WTC11 (cell line): ENCODE data around the gene ACTA2. TPM values are rescaled to one million over a fixed set of nuclear protein-coding genes. Genes with fewer than 3 reads are reported as not detected.

Source experiments
- ATAC-seq: fragments of 200-7000 bp; cut with Tn5 transposase; 2 replicates; pipeline ENCODE4 v1.10.0; 2021; ENCODE audit warnings: mild to moderate bottlenecking, moderate library complexity
- CTCF ChIA-PET: fragments of 300-600 bp; sonication (Branson Sonifier 250); formaldehyde crosslinking; loops from one replicate; lab custom pipeline; 2021; ENCODE audit warnings: antibody characterized with exemption; lab: Charles Lee
- POLR2A ChIA-PET: fragments of 350-600 bp; sonication (Branson Sonifier 250); formaldehyde crosslinking; loops from one replicate; lab custom pipeline; 2021; ENCODE audit warnings: antibody characterized with exemption; lab: Charles Lee
- DNase-seq: peaks from one replicate; pipeline ENCODE4 v3.0.0; 2021; ENCODE audit warnings: low spot score
- H3K27ac Mint-ChIP-seq: 2 replicates; pipeline ENCODE4 v1.8.0; 2021; ENCODE audit warnings: mixed read lengths
- H3K27me3 Mint-ChIP-seq: 2 replicates; pipeline ENCODE4 v1.8.0; 2021; ENCODE audit warnings: low read depth, mild to moderate bottlenecking, moderate library complexity, mixed read lengths
- H3K36me3 Mint-ChIP-seq: 2 replicates; pipeline ENCODE4 v1.8.0; 2021; ENCODE audit warnings: mixed read lengths
- H3K4me1 Mint-ChIP-seq: 2 replicates; pipeline ENCODE4 v1.8.0; 2022; ENCODE audit warnings: mixed read lengths
- H3K4me3 Mint-ChIP-seq: 2 replicates; pipeline ENCODE4 v1.8.0; 2021; ENCODE audit warnings: mild to moderate bottlenecking, moderate library complexity, mixed read lengths
- H3K9me3 Mint-ChIP-seq: 2 replicates; pipeline ENCODE4 v1.8.0; 2021; ENCODE audit warnings: mixed read lengths
- ARID4B ChIP-seq: sonication (generic); formaldehyde crosslinking; IDR thresholded peaks from 2 replicates; pipeline ENCODE4 v1.8.0; 2023; ENCODE audit warnings: missing genetic modification reagents, mild to moderate bottlenecking, borderline replicate concordance
- CREM ChIP-seq: sonication (generic); formaldehyde crosslinking; IDR thresholded peaks from 2 replicates; pipeline ENCODE4 v1.8.1; 2022; ENCODE audit warnings: mild to moderate bottlenecking, missing genetic modification reagents, moderate library complexity
- CTCF ChIP-seq: fragments of 200-600 bp; IDR thresholded peaks from 2 replicates; pipeline ENCODE4 v1.8.0; 2022; ENCODE audit warnings: antibody characterized with exemption
- E2F1 ChIP-seq: sonication (generic); formaldehyde crosslinking; IDR thresholded peaks from 2 replicates; pipeline ENCODE4 v1.8.0; 2022; ENCODE audit warnings: mild to moderate bottlenecking, missing genetic modification reagents
- E2F5 ChIP-seq: sonication (generic); formaldehyde crosslinking; IDR thresholded peaks from 2 replicates; pipeline ENCODE4 v1.8.1; 2022; ENCODE audit warnings: mild to moderate bottlenecking, moderate library complexity, missing genetic modification reagents
- EMX1 ChIP-seq: fragments of 250-450 bp; sonication (Bioruptor Pico); IDR thresholded peaks from 2 replicates; pipeline ENCODE4 v1.8.0; 2021; ENCODE audit warnings: mild to moderate bottlenecking
- ESRRA ChIP-seq: sonication (generic); formaldehyde crosslinking; IDR thresholded peaks from 2 replicates; pipeline ENCODE4 v1.8.1; 2022; ENCODE audit warnings: mild to moderate bottlenecking, missing genetic modification reagents, borderline replicate concordance
- FOXP4 ChIP-seq: sonication (generic); formaldehyde crosslinking; IDR thresholded peaks from 2 replicates; pipeline ENCODE4 v1.8.0; 2022; ENCODE audit warnings: mild to moderate bottlenecking, missing genetic modification reagents
- JUN ChIP-seq: sonication (generic); formaldehyde crosslinking; IDR thresholded peaks from 2 replicates; pipeline ENCODE4 v1.8.0; 2023; ENCODE audit warnings: mild to moderate bottlenecking, missing genetic modification reagents
- KAT7 ChIP-seq: sonication (generic); formaldehyde crosslinking; IDR thresholded peaks from 2 replicates; pipeline ENCODE4 v1.8.1; 2023; ENCODE audit warnings: missing genetic modification reagents, mild to moderate bottlenecking, borderline replicate concordance
- MXD4 ChIP-seq: fragments of 250-450 bp; sonication (Bioruptor Pico); IDR thresholded peaks from 2 replicates; pipeline ENCODE4 v1.8.0; 2021; ENCODE audit warnings: mild to moderate bottlenecking, moderate library complexity, borderline replicate concordance
- NR1H2 ChIP-seq: sonication (generic); formaldehyde crosslinking; IDR thresholded peaks from 2 replicates; pipeline ENCODE4 v1.9.0; 2021; ENCODE audit warnings: mild to moderate bottlenecking, moderate library complexity, missing genetic modification reagents
- OVOL2 ChIP-seq: fragments of 250-450 bp; sonication (Bioruptor Pico); IDR thresholded peaks from 2 replicates; pipeline ENCODE4 v1.9.0; 2021; ENCODE audit warnings: mild to moderate bottlenecking, borderline replicate concordance
- SMAD4 ChIP-seq: sonication (generic); formaldehyde crosslinking; IDR thresholded peaks from 2 replicates; pipeline ENCODE4 v1.8.0; 2022; ENCODE audit warnings: mild to moderate bottlenecking, missing genetic modification reagents
- SP1 ChIP-seq: sonication (generic); formaldehyde crosslinking; conservative IDR thresholded peaks from 2 replicates; pipeline ENCODE4 v1.8.1; 2022; ENCODE audit warnings: missing genetic modification reagents
- TCF7 ChIP-seq: sonication (generic); formaldehyde crosslinking; IDR thresholded peaks from 2 replicates; pipeline ENCODE4 v1.8.0; 2022; ENCODE audit warnings: mild to moderate bottlenecking, low read depth, missing genetic modification reagents, moderate library complexity
- TEAD1 ChIP-seq: sonication (generic); formaldehyde crosslinking; IDR thresholded peaks from 2 replicates; pipeline ENCODE4 v1.8.0; 2022; ENCODE audit warnings: mild to moderate bottlenecking, missing genetic modification reagents
- ZNF138 ChIP-seq: sonication (generic); formaldehyde crosslinking; conservative IDR thresholded peaks from 2 replicates; pipeline ENCODE4 v1.8.1; 2022; ENCODE audit warnings: mild to moderate bottlenecking, moderate library complexity, missing genetic modification reagents
- ZNF232 ChIP-seq: sonication (generic); formaldehyde crosslinking; IDR thresholded peaks from 2 replicates; pipeline ENCODE4 v1.8.0; 2022; ENCODE audit warnings: mild to moderate bottlenecking, missing genetic modification reagents
- ZNF263 ChIP-seq: sonication (generic); formaldehyde crosslinking; IDR thresholded peaks from 2 replicates; pipeline ENCODE4 v1.8.1; 2022; ENCODE audit warnings: low read depth, mild to moderate bottlenecking, moderate library complexity, missing genetic modification reagents
- ZNF423 ChIP-seq: fragments of 250-450 bp; sonication (Bioruptor Pico); IDR thresholded peaks from 2 replicates; pipeline ENCODE4 v2.1.2; 2022; ENCODE audit warnings: mild to moderate bottlenecking, moderate library complexity
- ZSCAN18 ChIP-seq: fragments of 250-450 bp; sonication (Bioruptor Pico); IDR thresholded peaks from 2 replicates; pipeline ENCODE4 v2.1.2; 2022; ENCODE audit warnings: mild to moderate bottlenecking, moderate library complexity
- total RNA-seq: library from RNA; stranded (reverse); gene quantifications from 3 replicates; pipeline ENCODE4 v1.2.3, GENCODE V29; 2021

ACTA2 gene
- total RNA-seq, 1 experiment from 2014 or later = 4.4 TPM

GRCh38 chr10:88962336-88962735 is 9.8 kb upstream of the ACTA2 start:
- ChIA-PET POLR2A (no interaction called here), CTCF (interaction anchor here (1.0 to 1.6 kb wide), 2 partner anchors 25 to 30 kb away, joined by 3 to 4 read pairs; no protein-coding TSS in a partner anchor)
- DNase-seq (no peak), ATAC-seq (no peak)
- Mint-ChIP-seq H3K9me3 (no peaks in the 10 kb centered on the region), H3K36me3 (no peaks in the 10 kb centered on the region), H3K4me3 (no peak overlapping the region), H3K27me3 (no peaks in the 10 kb centered on the region), H3K27ac (no peak overlapping the region), H3K4me1 (peaks cover 22% of the 10 kb centered on the region)
- no peak for TF ChIP-seq CREM (CRISPR knock-in tag)
- no peak for TF ChIP-seq MXD4
- no peak for TF ChIP-seq TEAD1 (CRISPR knock-in tag)
- no peak for TF ChIP-seq ZSCAN18 (CRISPR knock-in tag)
- no peak for TF ChIP-seq TCF7 (CRISPR knock-in tag)
- TF ChIP-seq FOXP4 = no peak
- no peak for TF ChIP-seq ZNF138 (CRISPR knock-in tag)
- no peak for TF ChIP-seq OVOL2 (CRISPR knock-in tag)
- no peak for TF ChIP-seq E2F1 (CRISPR knock-in tag)
- no peak for TF ChIP-seq ZNF263 (CRISPR knock-in tag)
- no peak for TF ChIP-seq ARID4B (CRISPR knock-in tag)
- no peak for TF ChIP-seq SMAD4 (CRISPR knock-in tag)

- ATAC-seq (no peak), DNase-seq (no peak)
- H3K27ac Mint-ChIP-seq = no peak overlapping the region
- H3K27me3 Mint-ChIP-seq = no peaks in the 10 kb centered on the region
- ChIA-PET POLR2A (no interaction called here), CTCF (no interaction called here)
- H3K4me3 Mint-ChIP-seq = no peak overlapping the region
- H3K9me3 Mint-ChIP-seq = no peaks in the 10 kb centered on the region
- peaks cover 16% of the 10 kb centered on the region for H3K4me1 Mint-ChIP-seq
- H3K36me3 Mint-ChIP-seq = no peaks in the 10 kb centered on the region
- TF ChIP-seq SP1 (CRISPR knock-in tag) (no peak), ZNF423 (CRISPR knock-in tag) (no peak), E2F5 (CRISPR knock-in tag) (no peak), JUN (CRISPR knock-in tag) (no peak), NR1H2 (CRISPR knock-in tag) (no peak), ZNF232 (CRISPR knock-in tag) (no peak), ESRRA (no peak), EMX1 (CRISPR knock-in tag) (no peak), KAT7 (CRISPR knock-in tag) (no peak), CTCF (no peak), ZNF138 (CRISPR knock-in tag) (no peak)
Observed at GRCh38 chr10:88961266-88961665, 8.7 kb upstream of the ACTA2 start.
